Measurements from ENCODE around the gene KCTD6.

DNA sequence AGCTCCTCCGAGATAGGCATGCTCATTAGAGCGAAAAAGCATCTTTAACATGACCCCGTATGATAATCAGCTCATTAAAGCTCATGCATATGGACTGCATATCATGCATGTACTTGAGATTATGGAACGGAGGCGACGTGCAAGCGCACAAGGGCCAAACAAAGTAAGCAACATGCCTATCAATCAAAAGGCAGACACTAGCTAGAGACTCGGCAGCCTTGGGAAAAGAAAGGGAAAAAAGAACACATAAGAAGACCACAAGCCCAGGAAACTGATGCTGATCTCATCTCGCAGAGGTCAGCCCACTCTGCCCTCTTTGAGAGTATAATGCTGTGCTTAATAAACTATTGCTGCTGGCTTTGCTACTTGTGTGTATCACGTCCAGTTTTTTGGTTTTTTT, 47.7 kb downstream of the KCTD6 start:
- TF ChIP-seq, protein P1, sequence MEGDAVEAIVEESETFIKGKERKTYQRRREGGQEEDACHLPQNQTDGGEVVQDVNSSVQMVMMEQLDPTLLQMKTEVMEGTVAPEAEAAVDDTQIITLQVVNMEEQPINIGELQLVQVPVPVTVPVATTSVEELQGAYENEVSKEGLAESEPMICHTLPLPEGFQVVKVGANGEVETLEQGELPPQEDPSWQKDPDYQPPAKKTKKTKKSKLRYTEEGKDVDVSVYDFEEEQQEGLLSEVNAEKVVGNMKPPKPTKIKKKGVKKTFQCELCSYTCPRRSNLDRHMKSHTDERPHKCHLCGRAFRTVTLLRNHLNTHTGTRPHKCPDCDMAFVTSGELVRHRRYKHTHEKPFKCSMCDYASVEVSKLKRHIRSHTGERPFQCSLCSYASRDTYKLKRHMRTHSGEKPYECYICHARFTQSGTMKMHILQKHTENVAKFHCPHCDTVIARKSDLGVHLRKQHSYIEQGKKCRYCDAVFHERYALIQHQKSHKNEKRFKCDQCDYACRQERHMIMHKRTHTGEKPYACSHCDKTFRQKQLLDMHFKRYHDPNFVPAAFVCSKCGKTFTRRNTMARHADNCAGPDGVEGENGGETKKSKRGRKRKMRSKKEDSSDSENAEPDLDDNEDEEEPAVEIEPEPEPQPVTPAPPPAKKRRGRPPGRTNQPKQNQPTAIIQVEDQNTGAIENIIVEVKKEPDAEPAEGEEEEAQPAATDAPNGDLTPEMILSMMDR (IDR thresholded peaks at IDR 0.05; ENCODE audit: low read depth, low read length), result no peak
- no peak for TF ChIP-seq EZH2phosphoT487 (IDR thresholded peaks at IDR 0.05; ENCODE audit: low read depth)
